HG03045 (cell line): Measurements from ENCODE around the gene CTBS.

Experiments used
- ATAC-seq: cut with Tn5 transposase; IDR thresholded peaks from one replicate; pipeline ENCODE4 v1.9.1; 2021; ENCODE audit warnings: mild to moderate bottlenecking, moderate library complexity; ENCODE audit not compliant: unreplicated experiment

The CTBS gene

GRCh38 chr1:84506729-84507453 is 67.3 kb downstream of the CTBS start:
- ATAC-seq: no peak

- ATAC-seq: peak; percentile 88
These were observed 68.1 kb downstream of the CTBS start, which contains the start of the genes GNG5 and SPATA1 for GRCh38 chr1:84506002-84506728. TSS of gene GNG5 (minus strand) at chr1:84506581. CDS start at chr1:84506091, 490 bp downstream. TSS of gene SPATA1 (plus strand) at chr1:84506386. CDS start at chr1:84516360, 9,974 bp downstream.

GRCh38 chr1:84505493-84506001 is 68.7 kb downstream of the CTBS start:
- peak; percentile 36 for ATAC-seq

- ATAC-seq: no peak
These were observed 69.4 kb downstream of the CTBS start for GRCh38 chr1:84504580-84505492.

GRCh38 chr1:84502927-84503326 is 71.3 kb downstream of the CTBS start:
- no peak for ATAC-seq
